ENCODE data around the gene TM9SF1.

Gene TM9SF1

GRCh38 chr14:24151404-24152080 is 43.7 kb downstream of the TM9SF1 start:
- DNase-seq (ENCODE audit: low spot score) = no peak

- no peak for DNase-seq (ENCODE audit: low spot score)
These were observed 44.2 kb downstream of the TM9SF1 start for GRCh38 chr14:24150993-24151392.

GRCh38 chr14:24150567-24150966 is 44.7 kb downstream of the TM9SF1 start:
- DNase-seq (ENCODE audit: low spot score) = no peak

- no peak for DNase-seq (ENCODE audit: low spot score)
These were observed 45.2 kb downstream of the TM9SF1 start for GRCh38 chr14:24150061-24150460.

DNA sequence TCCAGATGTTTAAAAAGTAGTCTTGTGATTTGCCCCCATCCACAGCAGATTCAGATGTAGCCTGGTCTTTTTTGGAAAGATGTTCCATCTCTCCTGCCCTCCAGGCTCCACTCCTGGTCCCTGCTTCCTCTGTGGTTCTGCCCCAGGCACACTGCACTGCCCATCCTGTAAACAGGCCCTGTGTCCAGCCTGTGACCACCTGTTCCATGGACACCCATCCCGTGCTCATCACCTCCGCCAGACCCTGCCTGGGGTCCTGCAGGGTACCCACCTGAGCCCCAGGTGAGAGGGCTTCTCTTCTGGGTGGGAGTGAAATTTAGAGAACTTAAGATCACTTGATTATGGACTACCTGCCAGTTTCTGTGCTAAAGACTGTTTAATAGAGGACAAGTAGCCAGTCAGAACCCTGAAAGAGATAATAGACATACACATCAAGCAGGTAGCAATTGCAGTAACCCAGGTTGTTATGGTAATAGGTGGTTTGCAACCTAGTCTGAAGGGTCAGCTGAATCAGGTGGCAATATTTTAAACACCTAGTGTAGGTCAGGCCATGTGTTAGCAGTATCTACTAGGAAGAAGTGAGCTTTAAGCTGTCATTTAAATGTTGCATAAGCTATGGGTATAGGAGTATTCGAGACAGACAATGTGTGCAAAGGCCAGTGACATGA is 45.8 kb downstream of the TM9SF1 start:
- DNase-seq (ENCODE audit: low spot score) = no peak

GRCh38 chr14:24147761-24148428 is 47.3 kb downstream of the TM9SF1 start:
- DNase-seq (ENCODE audit: low spot score) = no peak

DNA sequence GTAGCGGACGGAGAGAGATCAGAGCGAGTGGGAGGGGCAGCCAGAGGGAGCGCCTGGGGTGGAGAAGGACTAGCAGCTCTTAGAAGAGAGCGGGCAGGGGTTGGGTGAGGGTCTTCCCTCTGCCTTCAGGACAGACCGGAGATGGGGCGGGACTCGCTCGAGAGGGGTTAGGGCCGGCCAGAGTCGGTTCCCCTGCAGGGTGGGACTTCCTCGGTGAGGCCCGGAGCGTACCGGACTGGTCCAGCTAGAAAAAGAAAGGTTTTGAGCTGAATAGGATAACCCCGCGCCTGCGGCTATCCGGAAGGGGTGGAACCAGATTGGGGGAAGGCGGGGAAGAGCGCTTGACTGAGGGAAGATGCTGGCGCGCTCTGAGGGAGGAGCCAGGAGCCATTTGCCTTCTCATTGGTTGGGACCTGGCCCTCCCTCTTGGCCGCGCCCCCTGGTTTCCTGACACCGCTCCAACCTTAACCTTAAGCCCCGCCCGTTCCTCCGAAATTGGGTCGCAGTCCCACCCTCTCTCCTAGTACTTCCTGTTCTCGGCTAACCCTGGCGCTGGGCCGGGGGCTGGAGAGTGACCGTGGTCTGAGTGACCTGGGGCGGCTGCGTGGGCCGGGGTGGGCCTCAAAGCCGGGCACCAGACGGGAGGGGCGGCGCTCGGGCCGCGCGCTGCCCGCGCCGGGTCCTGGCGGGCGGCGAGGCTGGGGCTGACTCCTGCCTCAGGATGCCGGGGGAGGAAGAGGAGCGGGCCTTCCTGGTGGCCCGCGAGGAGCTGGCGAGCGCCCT is 48.1 kb downstream of the TM9SF1 start, which contains the start of gene RNF31:
Gene RNF31 (plus strand): TSS at position 521 of the 783 bp plus-strand sequence. CDS start 201 bp downstream, at position 722.
- DNase-seq (ENCODE audit: low spot score) = peak; percentile 98

- peak; percentile 87 for DNase-seq (ENCODE audit: low spot score)
These were observed 48.7 kb downstream of the TM9SF1 start, which contains the start of gene PSME2 for GRCh38 chr14:24146453-24146977. PSME2 (minus strand) TSS chr14:24146610; CDS start chr14:24146581, 29 bp downstream.

DNA sequence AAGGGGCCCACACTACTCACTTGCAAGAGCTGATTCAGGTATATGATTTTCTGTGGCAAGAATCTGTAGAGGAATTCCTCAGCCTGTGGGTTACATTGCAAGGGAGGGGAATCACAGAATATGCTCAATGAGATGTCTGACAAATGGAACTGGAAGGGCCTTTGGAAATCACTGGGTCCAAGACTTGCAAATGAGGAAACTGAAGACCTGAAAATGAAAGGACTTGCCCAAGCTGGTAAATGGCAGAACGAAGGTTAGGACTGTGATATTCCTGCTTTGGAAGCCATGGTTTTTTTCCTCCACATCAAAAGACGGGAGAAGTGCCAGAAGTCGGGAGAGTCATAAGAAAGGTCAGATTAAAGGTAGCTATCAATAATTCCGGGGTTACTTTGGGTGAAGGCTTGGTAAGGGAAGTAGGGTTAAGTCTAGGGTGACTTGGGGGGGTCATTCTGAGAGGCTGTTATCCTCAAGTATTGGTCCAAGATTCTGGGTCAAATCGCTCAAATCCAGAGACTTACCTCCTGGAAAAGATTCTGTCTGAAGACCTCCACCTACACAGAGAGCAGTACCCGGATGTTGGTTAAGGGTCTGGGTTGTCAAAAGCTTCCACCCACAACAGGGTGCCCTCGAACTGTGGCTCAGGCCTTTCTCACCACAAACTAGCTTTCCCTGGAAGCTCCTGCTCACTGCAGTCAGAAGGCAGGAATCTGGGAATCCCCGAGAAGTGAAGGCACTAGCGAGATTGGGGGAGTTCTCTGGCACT is 49.4 kb downstream of the TM9SF1 start:
- peak; percentile 12 for DNase-seq (ENCODE audit: low spot score)

DNA sequence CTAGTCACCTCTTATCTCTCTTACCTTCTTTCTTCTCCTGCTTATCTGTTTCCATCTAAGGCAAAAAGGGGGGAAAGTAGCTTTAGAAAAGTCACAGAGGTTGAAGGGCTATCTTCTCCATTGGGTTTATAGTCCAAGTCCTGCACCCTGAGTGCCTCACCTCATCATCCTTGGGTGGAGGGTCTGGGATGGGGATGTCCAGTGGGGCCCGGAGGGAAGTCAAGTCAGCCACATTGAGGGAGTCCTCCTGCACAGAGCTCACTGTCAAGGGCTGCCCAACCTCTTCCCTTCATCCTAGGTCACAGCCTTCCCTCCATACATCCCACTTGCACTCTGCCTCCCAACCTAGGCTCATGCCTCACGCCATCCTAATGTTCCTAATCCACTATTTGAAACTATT is 50.0 kb downstream of the TM9SF1 start:
- no peak for DNase-seq (ENCODE audit: low spot score)

GRCh38 chr14:24144451-24144850 is 50.8 kb downstream of the TM9SF1 start:
- DNase-seq (ENCODE audit: low spot score) = no peak

GRCh38 chr14:24143511-24143910 is 51.7 kb downstream of the TM9SF1 start:
- no peak for DNase-seq (ENCODE audit: low spot score)

GRCh38 chr14:24141097-24141880 is 54.0 kb downstream of the TM9SF1 start, which contains the start of gene EMC9:
EMC9 (minus strand) TSS chr14:24141591; CDS start chr14:24141304, 287 bp downstream.
- DNase-seq (ENCODE audit: low spot score) = peak; percentile 99

DNA sequence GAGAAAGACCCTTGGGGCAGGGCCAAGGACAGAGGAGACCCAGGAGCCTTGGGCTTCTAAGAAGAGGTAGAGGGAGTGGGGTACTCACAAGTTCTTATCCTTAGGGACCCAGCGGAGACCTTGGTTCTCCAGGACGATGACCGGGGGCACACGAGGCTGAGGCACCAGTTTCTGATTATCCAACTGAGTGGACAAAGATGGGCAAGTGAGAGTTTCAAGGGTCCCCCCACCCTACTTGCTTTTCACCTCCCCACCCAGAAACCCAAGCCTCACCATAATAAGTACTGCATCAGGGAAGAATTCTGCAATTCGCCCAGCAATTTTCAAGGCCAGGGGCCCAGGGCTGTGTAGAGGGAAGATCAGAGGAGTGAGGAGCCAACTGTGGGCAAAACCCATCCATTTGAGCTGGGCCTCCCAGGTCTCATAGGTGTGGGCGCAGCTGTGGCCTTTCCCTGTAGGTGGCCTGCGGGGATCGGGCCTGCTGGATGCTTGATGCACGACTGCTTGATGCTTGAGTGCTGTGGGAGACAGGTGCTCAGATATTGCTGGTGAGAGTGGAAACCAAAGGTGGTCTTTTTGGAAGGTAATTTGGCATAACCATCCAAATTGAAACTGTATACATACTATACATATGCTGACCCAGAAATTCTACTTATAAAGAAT is 55.8 kb downstream of the TM9SF1 start:
- no peak for DNase-seq (ENCODE audit: low spot score)

All from CD4-positive, alpha-beta T cell treated with Interleukin-6 at 100 ng/mL for 8 hours (primary cell).